Choroid plexus epithelial cell (primary cell): ENCODE results near the gene METTL6.

Experiments
- DNase-seq: peaks from one replicate; pipeline ENCODE4 v3.0.0-alpha.2; 2010; ENCODE audit warnings: low read depth
- H3K4me3 ChIP-seq: 2 replicates; pipeline ENCODE4 v1.5.1; 2011; ENCODE audit warnings: low read depth, mild to moderate bottlenecking, control low read depth, low read length, moderate library complexity
- CTCF ChIP-seq: conservative IDR thresholded peaks from 2 replicates; pipeline ENCODE4 v1.5.1; 2011; ENCODE audit warnings: low read depth, mild to moderate bottlenecking, control low read depth, inconsistent platforms, low read length, moderate library complexity

Gene METTL6

DNA sequence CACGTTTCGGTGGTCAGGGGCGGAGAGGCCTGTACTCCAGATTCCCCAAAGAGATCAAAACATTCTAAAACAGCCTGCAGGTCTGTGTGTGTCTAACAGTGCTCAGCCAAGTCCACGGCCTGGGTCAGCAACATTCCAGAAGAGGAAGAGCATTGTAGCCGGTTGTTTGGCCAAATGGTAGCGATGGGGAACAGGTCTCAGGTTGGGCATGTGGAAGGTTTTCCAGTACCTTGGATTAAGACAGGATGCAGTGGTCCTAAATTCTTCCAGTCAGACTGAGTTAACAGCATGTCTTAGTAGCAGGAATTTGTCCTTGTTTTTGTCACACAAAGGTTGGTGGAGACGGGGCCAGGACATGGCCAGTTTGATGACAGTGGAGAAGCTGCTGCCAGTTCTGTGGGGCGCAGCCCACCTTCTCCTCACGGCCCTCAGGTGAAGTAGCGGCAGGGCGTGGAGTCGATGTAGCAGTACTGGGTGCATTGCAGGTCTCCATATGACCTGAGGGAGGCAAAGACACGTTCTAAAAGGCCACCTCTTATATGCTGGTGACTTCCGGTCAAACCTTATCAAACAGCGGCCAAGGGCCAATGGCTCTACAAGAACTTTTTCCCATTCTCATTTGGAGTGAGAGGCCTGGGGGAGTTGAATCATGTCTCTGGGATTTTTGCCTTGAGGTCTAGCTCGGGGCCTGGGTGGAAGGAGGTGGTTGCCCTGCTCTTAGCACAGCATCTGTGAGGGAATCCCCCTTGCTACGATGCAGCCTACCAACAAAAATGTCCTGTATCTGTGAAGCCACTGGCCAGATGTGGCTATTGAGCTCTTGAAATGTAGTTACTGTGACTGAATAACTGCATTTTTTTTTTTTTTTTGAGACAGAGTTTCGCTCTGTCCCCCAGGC, 24.1 kb upstream of the METTL6 start:
- H3K4me3 ChIP-seq: no peak overlapping the region
- DNase-seq: no peak
- TF ChIP-seq CTCF: no peak

GRCh38 chr3:15450438-15451215, 23.3 kb upstream of the METTL6 start:
- no peak overlapping the region for H3K4me3 ChIP-seq
- no peak for TF ChIP-seq CTCF
- DNase-seq: no peak

DNA sequence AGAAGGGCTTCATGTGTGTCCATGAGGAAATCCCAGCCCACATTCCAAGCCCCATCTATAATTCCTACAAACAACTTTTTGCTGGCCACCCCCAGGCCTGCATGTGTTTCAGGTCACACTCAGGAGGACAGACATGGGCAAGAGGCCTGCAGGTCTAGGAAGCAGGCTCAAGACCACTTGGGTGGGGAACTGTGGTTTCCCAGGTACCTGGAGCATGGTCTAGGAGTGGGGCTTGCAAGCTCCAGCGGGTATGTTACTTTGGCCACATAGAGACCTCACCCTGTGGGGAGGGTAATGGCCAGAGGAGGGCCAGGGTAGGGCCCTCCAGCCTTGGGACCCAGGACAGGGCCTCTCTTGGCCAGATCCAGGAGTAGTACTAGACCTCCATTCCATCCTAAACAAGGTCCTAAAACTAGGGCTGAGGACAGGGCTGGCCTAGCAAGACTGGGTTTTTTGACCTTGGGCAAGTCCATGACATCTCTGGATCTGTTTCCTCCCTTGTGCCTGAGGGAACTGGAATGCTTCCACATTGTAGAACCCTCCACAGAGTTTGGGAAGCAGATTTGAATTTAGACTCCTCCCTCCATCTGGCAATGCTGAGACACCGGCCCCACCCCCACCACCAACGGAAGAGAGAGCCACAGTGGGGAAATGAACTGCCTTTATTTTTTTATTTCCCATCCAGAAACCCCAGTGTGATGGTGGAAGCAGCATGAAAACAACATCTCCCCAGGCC, 22.3 kb upstream of the METTL6 start:
- no peak for TF ChIP-seq CTCF
- H3K4me3 ChIP-seq: no peak overlapping the region
- no peak for DNase-seq

DNA sequence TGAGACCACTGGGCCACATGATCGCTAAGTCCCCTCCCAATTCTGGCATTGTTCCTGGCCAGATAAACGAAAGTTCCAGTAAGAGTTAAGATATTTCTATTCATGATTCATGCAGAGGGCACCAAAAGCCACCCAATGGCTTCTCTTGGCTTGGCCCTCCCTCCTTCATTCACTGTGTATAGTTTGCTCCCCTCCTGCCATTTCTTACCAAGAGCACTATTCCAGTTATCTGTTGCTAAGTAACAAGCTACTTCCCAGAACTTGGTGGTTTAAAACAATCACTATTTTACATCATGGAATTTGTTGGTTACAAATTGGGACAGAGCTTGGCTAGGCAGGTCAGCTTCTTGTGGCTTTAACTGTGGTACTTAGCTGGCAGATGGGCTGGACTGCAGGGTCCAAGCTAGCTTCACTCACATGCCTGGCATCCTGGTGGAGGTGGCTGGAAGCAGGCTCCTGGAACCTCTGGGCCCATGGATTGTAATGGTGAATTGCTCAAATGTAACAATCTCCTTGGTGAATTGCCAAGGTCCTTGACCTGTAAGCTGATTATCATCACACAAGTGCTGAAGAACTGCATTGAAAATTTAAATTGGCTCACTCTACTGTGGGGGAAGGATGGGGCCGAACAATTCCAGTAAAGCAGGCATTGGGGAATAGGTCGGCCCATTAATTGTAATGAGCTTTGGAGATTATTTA, 16.6 kb upstream of the METTL6 start:
- no peak for TF ChIP-seq CTCF
- peak; percentile 49 for DNase-seq
- H3K4me3 ChIP-seq: no peak overlapping the region

GRCh38 chr3:15440891-15441290, 13.5 kb upstream of the METTL6 start:
- no peak overlapping the region for H3K4me3 ChIP-seq
- TF ChIP-seq CTCF: no peak
- peak; percentile 40 for DNase-seq

GRCh38 chr3:15439476-15439875, 12.1 kb upstream of the METTL6 start:
- no peak for DNase-seq
- no peak for TF ChIP-seq CTCF
- no peak overlapping the region for H3K4me3 ChIP-seq
